ENCODE results near the gene LCOR.

DNA sequence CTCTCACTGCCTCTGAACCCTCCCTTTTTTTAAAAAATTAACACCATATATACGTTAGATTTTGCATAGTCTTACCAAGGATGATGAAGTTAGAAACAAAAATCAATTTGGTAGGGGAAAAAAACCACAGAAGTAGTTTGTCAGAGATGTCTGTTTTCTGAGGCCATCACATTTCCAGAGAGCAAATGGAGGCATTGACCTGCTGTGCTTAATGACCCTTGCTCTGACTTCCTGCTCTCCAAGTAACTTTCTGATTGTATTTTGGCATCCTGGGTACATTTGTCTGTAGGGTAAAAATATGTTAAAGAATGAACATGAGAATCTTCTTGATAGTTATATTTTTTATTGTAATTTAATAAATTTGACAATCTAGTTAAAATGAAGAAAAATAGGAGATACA lies 140.2 kb downstream of the LCOR start:
- TF ChIP-seq CTCF (IDR thresholded peaks at IDR 0.05; ENCODE audit: poor library complexity) (no peak), EZH2 (IDR thresholded peaks at IDR 0.05; ENCODE audit: borderline replicate concordance) (no peak), EZH2phosphoT487 (IDR thresholded peaks at IDR 0.05; ENCODE audit: low read depth, severe bottlenecking, unreplicated experiment) (no peak)
